Measurements from ENCODE around the gene INSM1.
A peak's percentile ranks its signal among the peaks of the same experiment; 100 is the strongest.

INSM1 gene

DNA sequence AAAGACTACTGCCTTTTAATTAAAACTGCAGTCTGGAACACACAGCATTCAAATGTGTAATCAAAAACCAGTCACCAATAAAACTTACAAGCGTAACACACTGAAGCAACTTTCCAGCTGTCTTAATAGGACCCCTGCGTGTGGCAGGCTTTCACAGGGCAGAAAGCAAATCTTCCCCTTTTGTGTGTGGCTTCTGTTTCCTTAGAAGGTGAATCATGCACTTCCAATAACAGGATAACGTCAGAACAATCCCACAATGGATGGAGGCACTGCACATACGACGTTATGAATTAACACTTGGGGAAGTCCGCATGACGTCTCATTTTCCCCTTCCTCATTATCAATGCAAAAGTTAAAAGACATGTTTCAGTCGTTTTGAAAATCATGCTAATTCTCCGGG lies 44.8 kb downstream of the INSM1 start:
- TF ChIP-seq, protein P1, sequence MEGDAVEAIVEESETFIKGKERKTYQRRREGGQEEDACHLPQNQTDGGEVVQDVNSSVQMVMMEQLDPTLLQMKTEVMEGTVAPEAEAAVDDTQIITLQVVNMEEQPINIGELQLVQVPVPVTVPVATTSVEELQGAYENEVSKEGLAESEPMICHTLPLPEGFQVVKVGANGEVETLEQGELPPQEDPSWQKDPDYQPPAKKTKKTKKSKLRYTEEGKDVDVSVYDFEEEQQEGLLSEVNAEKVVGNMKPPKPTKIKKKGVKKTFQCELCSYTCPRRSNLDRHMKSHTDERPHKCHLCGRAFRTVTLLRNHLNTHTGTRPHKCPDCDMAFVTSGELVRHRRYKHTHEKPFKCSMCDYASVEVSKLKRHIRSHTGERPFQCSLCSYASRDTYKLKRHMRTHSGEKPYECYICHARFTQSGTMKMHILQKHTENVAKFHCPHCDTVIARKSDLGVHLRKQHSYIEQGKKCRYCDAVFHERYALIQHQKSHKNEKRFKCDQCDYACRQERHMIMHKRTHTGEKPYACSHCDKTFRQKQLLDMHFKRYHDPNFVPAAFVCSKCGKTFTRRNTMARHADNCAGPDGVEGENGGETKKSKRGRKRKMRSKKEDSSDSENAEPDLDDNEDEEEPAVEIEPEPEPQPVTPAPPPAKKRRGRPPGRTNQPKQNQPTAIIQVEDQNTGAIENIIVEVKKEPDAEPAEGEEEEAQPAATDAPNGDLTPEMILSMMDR (conservative IDR thresholded peaks at IDR 0.05), result no peak
- peak overlapping the region; percentile 12; the same call in 1 of the 2 replicates for H3K27ac ChIP-seq

DNA sequence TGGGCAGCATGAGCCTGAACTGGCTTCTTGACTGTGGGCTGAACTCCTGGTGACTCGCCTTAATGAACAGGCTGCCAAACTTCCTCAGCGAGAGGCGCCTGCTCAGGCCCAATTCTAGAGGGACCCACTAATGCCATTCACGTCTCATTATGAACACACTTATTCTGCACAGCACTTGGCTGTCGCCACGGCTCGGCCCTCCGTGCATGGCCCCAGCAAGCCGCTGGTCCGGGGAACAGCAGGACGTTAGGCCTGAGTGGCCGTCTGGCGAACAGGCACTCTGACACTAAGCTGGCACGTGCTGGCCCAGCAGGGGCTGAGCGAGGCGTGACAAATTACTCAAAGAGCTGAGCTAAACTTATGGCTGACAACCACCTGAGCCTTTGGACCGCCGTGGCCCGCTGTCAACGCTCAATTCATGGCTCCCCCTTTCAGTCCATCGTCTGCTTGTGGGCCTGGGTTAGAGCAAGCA lies 45.9 kb downstream of the INSM1 start:
- H3K27ac ChIP-seq, result no peak overlapping the region
- TF ChIP-seq, protein P1 (conservative IDR thresholded peaks at IDR 0.05), result no peak

DNA sequence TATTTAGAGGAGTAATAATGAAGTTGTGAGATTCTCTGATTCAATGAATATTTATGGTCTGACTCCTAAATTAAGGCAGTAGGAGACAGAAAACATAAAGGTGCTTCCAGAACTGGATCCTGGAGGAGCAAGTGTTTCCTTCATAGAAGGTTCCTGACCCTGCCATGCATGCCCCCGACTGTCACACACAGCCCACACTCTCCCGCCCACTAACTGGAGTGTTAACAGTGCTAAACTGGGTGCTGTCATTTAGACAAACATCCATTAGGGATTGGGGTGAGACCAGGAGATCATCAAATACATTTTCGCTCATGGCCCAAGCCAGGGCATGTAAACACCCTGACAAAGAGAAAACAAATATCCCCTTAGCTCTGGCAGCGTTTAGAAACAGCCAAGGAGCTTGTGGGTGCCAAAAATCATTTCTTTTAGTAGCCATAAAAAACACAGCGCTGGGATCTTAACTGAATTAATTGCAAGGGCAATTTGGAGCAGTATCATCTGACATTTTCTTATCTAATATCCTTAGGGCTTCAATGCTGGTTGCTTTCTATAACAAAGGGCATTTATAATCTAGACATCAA lies 46.8 kb downstream of the INSM1 start:
- TF ChIP-seq, protein P1 (conservative IDR thresholded peaks at IDR 0.05), result no peak
- H3K27ac ChIP-seq, result no peak overlapping the region

DNA sequence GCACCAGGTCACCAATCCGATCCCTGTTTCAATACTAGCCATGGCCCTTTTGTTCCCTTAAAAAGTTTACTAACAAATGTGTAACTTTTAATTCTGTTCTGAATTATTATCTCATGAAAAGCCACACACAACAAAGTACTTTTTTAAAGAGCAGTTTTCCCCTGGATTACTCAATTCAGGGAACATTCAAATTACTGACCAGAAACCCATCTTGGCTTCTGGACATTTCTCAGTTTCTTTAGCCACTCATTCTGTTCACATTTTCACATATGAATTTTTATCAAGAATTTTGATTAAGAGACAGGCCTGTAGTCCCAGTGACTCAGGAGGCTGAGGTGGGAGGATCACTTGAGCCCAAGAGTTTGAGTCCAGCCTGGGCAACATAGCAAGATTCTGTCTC lies 47.4 kb downstream of the INSM1 start:
- TF ChIP-seq, protein P1 (conservative IDR thresholded peaks at IDR 0.05), result no peak
- no peak overlapping the region for H3K27ac ChIP-seq

DNA sequence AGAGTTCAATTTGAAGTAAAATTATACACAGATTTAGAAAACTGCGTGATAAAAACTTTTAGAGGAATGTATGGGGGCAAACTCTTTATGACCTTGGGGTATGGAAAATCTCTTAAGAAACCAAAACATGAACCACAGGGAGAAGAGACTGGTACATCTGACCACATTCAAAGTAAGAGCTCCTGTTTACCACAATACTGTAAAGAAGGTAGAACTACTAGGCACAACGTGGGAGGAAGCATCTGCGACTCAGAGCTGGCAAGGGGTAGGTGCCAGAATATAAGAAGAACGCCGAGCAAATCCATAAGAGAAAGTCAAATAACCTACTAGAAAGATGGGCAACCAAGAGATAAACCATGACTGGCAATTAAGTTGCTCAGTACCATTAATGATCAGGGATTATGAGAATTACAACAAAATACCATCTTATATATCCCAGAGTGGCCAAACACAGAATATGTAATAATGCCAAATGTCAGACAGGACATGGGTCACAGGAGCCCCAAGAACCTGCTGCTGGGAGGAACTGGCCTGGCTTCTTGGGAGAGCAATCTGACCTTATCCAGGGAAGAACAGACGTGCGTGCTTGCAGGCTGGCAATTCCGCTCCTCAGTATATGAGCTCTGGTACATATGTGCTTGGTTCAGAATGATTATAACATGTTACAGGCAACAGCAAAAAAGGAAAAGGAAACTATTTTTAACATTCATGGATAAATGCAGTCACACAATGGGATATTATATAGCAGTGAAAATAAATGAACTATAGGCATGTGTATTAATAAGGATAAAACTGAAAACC lies 50.2 kb downstream of the INSM1 start:
- H3K27ac ChIP-seq, result no peak overlapping the region
- TF ChIP-seq, protein P1 (conservative IDR thresholded peaks at IDR 0.05), result no peak

Data from VCaP (cell line).